WERI-Rb-1 (cell line): Measurements from ENCODE around the gene TEAD3.
"Not testable (repeated sequence)": the region's sequence is repeated elsewhere in the genome, so short reads cannot be mapped to it uniquely, and the experiment has no call there.

ENCODE experiments used
- DNase-seq: peaks from one replicate; pipeline ENCODE4 v3.0.0-alpha.2; 2020
- H3K27ac ChIP-seq: fragments of 250-450 bp; sonication (Bioruptor Pico); 2 replicates; pipeline ENCODE4 v1.5.1; 2020; ENCODE audit warnings: mild to moderate bottlenecking, moderate library complexity
- H3K27me3 ChIP-seq: fragments of 250-450 bp; sonication (Bioruptor Pico); 2 replicates; pipeline ENCODE4 v1.5.1; 2021; ENCODE audit warnings: mild to moderate bottlenecking, low read depth, moderate library complexity; ENCODE audit not compliant: insufficient read depth, severe bottlenecking
- H3K36me3 ChIP-seq: fragments of 250-450 bp; sonication (Bioruptor Pico); 2 replicates; pipeline ENCODE4 v1.5.1; 2020; ENCODE audit warnings: mild to moderate bottlenecking, moderate library complexity
- H3K4me3 ChIP-seq: 2 replicates; pipeline ENCODE4 v1.5.1; 2011; ENCODE audit warnings: low read depth, mild to moderate bottlenecking, control low read depth, low read length
- H3K9me3 ChIP-seq: fragments of 250-450 bp; sonication (Bioruptor Pico); 2 replicates; pipeline ENCODE4 v1.5.1; 2021; ENCODE audit warnings: mild to moderate bottlenecking, moderate library complexity; ENCODE audit not compliant: severe bottlenecking
- TF ChIP-seq, protein P1 (sequence below): IDR thresholded peaks from 2 replicates; pipeline ENCODE4 v1.5.1; 2011; ENCODE audit warnings: low read depth, mild to moderate bottlenecking, control low read depth, inconsistent platforms, low read length

TEAD3 gene

DNA sequence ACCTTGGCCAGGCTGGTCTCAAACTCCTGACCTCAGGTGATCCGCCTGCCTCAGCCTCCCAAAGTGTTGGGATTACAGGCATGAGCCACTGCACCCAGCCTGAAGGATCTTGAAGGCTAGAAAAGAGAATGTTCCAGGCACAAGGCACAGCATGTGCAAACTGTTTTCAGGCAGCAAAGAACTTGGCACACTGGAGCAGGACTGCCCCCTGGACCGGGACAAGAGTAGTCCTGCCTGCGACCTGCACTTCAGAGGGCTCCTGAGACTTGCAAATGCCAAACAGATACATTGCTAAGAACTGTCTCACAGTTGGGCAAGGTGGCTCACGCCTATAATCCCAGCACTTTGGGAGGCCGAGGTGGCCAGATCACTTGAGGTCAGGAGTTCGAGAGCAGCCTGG is 19.1 kb upstream of the TEAD3 start:
- not testable (repeated sequence) for H3K4me3 ChIP-seq, H3K9me3 ChIP-seq, H3K27me3 ChIP-seq, H3K36me3 ChIP-seq, DNase-seq, H3K27ac ChIP-seq
- TF ChIP-seq, protein P1, sequence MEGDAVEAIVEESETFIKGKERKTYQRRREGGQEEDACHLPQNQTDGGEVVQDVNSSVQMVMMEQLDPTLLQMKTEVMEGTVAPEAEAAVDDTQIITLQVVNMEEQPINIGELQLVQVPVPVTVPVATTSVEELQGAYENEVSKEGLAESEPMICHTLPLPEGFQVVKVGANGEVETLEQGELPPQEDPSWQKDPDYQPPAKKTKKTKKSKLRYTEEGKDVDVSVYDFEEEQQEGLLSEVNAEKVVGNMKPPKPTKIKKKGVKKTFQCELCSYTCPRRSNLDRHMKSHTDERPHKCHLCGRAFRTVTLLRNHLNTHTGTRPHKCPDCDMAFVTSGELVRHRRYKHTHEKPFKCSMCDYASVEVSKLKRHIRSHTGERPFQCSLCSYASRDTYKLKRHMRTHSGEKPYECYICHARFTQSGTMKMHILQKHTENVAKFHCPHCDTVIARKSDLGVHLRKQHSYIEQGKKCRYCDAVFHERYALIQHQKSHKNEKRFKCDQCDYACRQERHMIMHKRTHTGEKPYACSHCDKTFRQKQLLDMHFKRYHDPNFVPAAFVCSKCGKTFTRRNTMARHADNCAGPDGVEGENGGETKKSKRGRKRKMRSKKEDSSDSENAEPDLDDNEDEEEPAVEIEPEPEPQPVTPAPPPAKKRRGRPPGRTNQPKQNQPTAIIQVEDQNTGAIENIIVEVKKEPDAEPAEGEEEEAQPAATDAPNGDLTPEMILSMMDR: peak; percentile 28; the same call in 1 of the 2 replicates

DNA sequence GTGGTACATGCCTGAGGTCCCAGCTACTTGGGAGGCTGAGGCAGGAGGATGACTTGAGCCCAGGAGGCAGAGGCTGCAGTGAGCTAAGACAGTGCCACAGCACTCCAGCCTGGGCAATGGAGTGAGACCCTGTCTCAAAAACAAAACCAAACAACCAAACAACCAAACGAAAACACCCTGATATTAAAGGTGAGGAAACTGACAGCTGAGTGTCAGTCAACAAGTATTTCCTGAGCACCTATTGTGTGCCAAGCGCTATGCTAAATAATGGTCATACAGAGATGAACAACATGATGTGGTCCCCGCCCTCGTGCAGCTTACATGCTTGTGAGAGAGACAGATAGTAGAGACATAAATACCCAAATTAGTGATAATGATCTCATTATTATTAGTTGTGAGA is 17.7 kb upstream of the TEAD3 start:
- Histone ChIP-seq H3K27ac (no peak overlapping the region), H3K9me3 (no peaks in the 10 kb centered on the region), H3K36me3 (peaks cover 18% of the 10 kb centered on the region), H3K4me3 (no peak overlapping the region), H3K27me3 (no peaks in the 10 kb centered on the region)
- TF ChIP-seq, protein P1: no peak
- no peak for DNase-seq

DNA sequence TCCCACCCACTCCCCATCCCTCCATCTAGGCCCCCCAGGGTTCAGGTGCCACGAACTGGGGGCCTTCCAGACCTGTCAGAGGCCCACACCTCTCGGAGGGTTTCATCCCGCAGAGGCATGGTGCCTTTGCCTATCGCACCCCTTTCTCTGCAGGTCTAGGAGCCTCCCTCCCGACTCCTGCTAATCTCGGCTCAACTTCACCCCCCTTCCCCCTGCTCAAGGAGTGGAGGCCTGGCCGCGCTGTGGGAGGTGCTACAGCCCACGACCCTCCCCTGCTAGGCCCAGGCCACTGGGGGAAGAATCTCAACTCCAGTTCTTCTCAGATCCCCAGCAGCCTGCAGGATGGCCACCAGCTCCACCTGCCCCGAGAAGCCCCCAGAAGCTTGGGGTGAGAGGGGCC is 15.9 kb upstream of the TEAD3 start, which contains the start of gene TULP1:
Gene TULP1, minus strand, starts transcription at position 157 of the 400 bp plus-strand sequence. Its CDS starts 38 bp downstream, at position 119.
- H3K9me3 ChIP-seq: no peaks in the 10 kb centered on the region
- TF ChIP-seq, protein P1: no peak
- H3K27me3 ChIP-seq: no peaks in the 10 kb centered on the region
- peak within 1 kb of the TSS; percentile 93 for H3K27ac ChIP-seq
- DNase-seq: peak; percentile 98
- peak within 1 kb of the TSS; percentile 87 for H3K4me3 ChIP-seq
- H3K36me3 ChIP-seq: peaks cover 36% of the 10 kb centered on the region

DNA sequence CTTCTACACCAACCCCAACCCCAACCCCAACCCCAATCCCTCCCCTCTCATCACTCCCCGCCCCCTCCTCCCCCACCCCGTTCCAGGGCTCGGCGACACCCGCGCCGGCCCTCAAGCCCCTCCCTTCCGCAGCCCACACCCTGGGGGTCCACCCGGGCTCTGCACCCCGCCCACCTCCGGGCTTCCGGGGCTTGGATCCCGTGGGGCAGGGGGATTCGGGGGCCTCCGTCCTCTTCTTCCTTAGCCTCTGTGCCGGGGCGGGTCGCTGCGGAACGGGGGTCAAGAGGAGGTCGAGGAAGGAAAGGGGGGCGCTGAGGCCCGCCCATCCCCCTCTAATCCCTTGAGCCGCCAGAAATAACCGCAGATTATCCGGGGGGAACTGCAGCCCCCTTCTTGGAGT is 15.1 kb upstream of the TEAD3 start:
- Histone ChIP-seq H3K27me3 (no peaks in the 10 kb centered on the region), H3K9me3 (no peaks in the 10 kb centered on the region), H3K4me3 (peak overlapping the region; percentile 87), H3K36me3 (peaks cover 44% of the 10 kb centered on the region), H3K27ac (peak overlapping the region; percentile 93)
- TF ChIP-seq, protein P1: no peak
- DNase-seq: peak; percentile 86

DNA sequence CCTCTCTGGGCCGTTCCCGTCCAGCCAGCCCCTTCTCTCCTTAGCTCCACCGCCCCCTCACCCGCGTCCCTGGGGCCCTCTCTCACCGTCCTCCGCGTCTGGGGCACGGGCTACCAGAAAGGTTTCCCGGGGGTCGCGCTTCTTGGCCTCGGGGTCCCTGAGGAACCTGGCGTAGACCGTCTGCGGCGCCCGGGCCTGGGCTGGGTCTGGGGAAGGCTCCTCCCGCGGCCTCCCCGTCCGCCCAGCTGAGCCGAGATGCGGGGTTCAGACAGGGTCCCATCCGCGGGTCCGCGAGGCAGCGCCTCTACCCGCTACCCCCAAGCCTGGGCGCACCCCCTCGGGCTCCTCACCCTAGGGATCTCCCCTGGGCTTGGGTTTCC is 14.7 kb upstream of the TEAD3 start:
- Histone ChIP-seq H3K27me3 (no peaks in the 10 kb centered on the region), H3K9me3 (no peaks in the 10 kb centered on the region), H3K27ac (peak overlapping the region; percentile 93), H3K4me3 (peak overlapping the region; percentile 87), H3K36me3 (peaks cover 48% of the 10 kb centered on the region)
- TF ChIP-seq, protein P1: no peak
- no peak for DNase-seq

DNA sequence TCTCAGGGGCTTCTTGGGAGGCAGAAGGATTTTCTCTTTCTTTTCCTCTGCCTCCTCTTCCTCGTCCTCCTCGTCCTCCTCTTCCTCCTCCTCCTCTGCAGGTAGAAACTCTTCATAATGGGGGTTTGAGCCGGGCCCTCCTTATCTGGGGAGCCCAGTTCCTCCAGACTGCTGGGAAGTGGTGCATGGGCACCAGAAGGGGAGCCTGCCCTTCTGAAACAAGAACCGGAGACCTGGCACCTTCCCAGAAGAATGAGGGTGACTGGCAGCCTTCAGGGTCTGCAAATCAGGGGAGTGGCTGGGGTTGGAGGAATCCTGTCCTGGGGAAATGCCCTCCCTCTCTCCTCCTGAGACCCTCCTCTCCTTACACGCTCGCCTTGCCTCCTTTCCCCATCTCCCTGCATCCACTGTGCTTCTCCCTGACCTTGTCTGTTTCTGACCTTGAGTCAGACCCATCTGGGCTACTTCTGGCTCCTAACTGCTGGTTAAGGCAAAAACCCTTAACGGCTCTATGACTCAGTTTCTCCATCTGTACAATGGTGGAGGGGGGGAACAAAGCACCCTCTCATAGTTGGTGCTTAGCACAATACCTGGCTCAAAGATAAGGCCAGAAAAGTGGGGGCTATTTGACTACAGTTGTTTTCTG is 14.2 kb upstream of the TEAD3 start:
- no peaks in the 10 kb centered on the region for H3K9me3 ChIP-seq
- peak overlapping the region; percentile 87 for H3K4me3 ChIP-seq
- TF ChIP-seq, protein P1: no peak
- DNase-seq: no peak
- H3K27me3 ChIP-seq: no peaks in the 10 kb centered on the region
- H3K36me3 ChIP-seq: peaks cover 53% of the 10 kb centered on the region
- peak overlapping the region; percentile 93 for H3K27ac ChIP-seq
